DOHH2 (cell line): ENCODE data around the gene CLPTM1L.
A peak's percentile ranks its signal among the peaks of the same experiment; 100 is the strongest.

Experiments used
- H3F3A ChIP-seq: fragments of 200-600 bp; sonication (generic), shearing (Covaris generic); 2 replicates; pipeline ENCODE4 v1.6.0; 2016; ENCODE audit warnings: antibody characterized with exemption, mild to moderate bottlenecking; ENCODE audit not compliant: control insufficient read depth, insufficient read depth
- H3K27ac ChIP-seq: fragments of 200-600 bp; sonication (generic); 2 replicates; pipeline ENCODE4 v1.5.1; 2014; ENCODE audit warnings: low read depth, mild to moderate bottlenecking, low read length, moderate library complexity
- H3K27me3 ChIP-seq: fragments of 200-600 bp; sonication (generic); 2 replicates; pipeline ENCODE4 v1.6.1; 2014; ENCODE audit warnings: mild to moderate bottlenecking, low read length, mixed read lengths; ENCODE audit not compliant: control insufficient read depth
- H3K36me3 ChIP-seq: fragments of 200-600 bp; sonication (generic); 2 replicates; pipeline ENCODE4 v1.6.1; 2014; ENCODE audit warnings: mild to moderate bottlenecking, low read length, moderate library complexity, mixed read lengths; ENCODE audit not compliant: control insufficient read depth
- H3K4me1 ChIP-seq: fragments of 200-600 bp; sonication (generic); 2 replicates; pipeline ENCODE4 v1.6.1; 2014; ENCODE audit warnings: mild to moderate bottlenecking, low read length, mixed read lengths; ENCODE audit not compliant: control insufficient read depth
- H3K4me2 ChIP-seq: fragments of 200-600 bp; sonication (generic); 2 replicates; pipeline ENCODE4 v1.6.0; 2014; ENCODE audit warnings: mild to moderate bottlenecking, low read length, moderate library complexity
- H3K4me3 ChIP-seq: fragments of 200-600 bp; sonication (generic); 2 replicates; pipeline ENCODE4 v1.5.1; 2014; ENCODE audit warnings: mild to moderate bottlenecking, low read length, mixed read lengths
- H3K79me2 ChIP-seq: fragments of 200-600 bp; sonication (generic); 2 replicates; pipeline ENCODE4 v1.6.1; 2014; ENCODE audit warnings: mild to moderate bottlenecking, low read length, mixed read lengths; ENCODE audit not compliant: control insufficient read depth
- H3K9me2 ChIP-seq: fragments of 200-600 bp; sonication (generic); replicated peaks from 2 replicates; pipeline ENCODE4 v1.6.1; 2014; ENCODE audit warnings: mild to moderate bottlenecking, low read length, mixed read lengths; ENCODE audit not compliant: control insufficient read depth
- H3K9me3 ChIP-seq: fragments of 200-600 bp; sonication (generic); 2 replicates; pipeline ENCODE4 v1.6.1; 2014; ENCODE audit warnings: antibody characterized with exemption, low read length, mixed read lengths; ENCODE audit not compliant: control insufficient read depth, insufficient read depth
- H4K20me1 ChIP-seq: fragments of 200-600 bp; sonication (generic); 2 replicates; pipeline ENCODE4 v1.6.0; 2014; ENCODE audit warnings: low read depth, mild to moderate bottlenecking, antibody characterized with exemption, low read length, moderate library complexity; ENCODE audit not compliant: control insufficient read depth, insufficient read depth
- EZH2phosphoT487 ChIP-seq: fragments of 200-600 bp; sonication (generic); IDR thresholded peaks from 2 replicates; pipeline ENCODE4 v1.6.1; 2017; ENCODE audit warnings: borderline replicate concordance, mild to moderate bottlenecking, antibody characterized with exemption, low read length, moderate library complexity, mixed read lengths
- TF ChIP-seq, protein P1 (sequence below): fragments of 200-600 bp; sonication (generic); IDR thresholded peaks from one replicate; pipeline ENCODE4 v1.5.1; 2014; ENCODE audit warnings: antibody characterized with exemption, mild to moderate bottlenecking, low read depth, low read length; ENCODE audit not compliant: poor library complexity, severe bottlenecking

The CLPTM1L gene

GRCh38 chr5:1314564-1314982, 30.3 kb downstream of the CLPTM1L start:
- H3F3A ChIP-seq, result peaks cover 67% of the 10 kb centered on the region
- peak overlapping the region; percentile 75 for H3K4me3 ChIP-seq
- peaks cover 77% of the 10 kb centered on the region for H3K36me3 ChIP-seq
- peak overlapping the region; percentile 92 for H3K4me2 ChIP-seq
- H3K27me3 ChIP-seq, result no peaks in the 10 kb centered on the region
- TF ChIP-seq, protein P1, sequence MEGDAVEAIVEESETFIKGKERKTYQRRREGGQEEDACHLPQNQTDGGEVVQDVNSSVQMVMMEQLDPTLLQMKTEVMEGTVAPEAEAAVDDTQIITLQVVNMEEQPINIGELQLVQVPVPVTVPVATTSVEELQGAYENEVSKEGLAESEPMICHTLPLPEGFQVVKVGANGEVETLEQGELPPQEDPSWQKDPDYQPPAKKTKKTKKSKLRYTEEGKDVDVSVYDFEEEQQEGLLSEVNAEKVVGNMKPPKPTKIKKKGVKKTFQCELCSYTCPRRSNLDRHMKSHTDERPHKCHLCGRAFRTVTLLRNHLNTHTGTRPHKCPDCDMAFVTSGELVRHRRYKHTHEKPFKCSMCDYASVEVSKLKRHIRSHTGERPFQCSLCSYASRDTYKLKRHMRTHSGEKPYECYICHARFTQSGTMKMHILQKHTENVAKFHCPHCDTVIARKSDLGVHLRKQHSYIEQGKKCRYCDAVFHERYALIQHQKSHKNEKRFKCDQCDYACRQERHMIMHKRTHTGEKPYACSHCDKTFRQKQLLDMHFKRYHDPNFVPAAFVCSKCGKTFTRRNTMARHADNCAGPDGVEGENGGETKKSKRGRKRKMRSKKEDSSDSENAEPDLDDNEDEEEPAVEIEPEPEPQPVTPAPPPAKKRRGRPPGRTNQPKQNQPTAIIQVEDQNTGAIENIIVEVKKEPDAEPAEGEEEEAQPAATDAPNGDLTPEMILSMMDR, result no peak
- H3K9me2 ChIP-seq, result no peaks in the 10 kb centered on the region
- peaks cover 16% of the 10 kb centered on the region for H3K79me2 ChIP-seq
- peak overlapping the region; percentile 97 for H3K27ac ChIP-seq
- H4K20me1 ChIP-seq, result no peaks in the 10 kb centered on the region
- H3K4me1 ChIP-seq, result peaks cover 99% of the 10 kb centered on the region
- peaks cover 19% of the 10 kb centered on the region for H3K9me3 ChIP-seq

DNA sequence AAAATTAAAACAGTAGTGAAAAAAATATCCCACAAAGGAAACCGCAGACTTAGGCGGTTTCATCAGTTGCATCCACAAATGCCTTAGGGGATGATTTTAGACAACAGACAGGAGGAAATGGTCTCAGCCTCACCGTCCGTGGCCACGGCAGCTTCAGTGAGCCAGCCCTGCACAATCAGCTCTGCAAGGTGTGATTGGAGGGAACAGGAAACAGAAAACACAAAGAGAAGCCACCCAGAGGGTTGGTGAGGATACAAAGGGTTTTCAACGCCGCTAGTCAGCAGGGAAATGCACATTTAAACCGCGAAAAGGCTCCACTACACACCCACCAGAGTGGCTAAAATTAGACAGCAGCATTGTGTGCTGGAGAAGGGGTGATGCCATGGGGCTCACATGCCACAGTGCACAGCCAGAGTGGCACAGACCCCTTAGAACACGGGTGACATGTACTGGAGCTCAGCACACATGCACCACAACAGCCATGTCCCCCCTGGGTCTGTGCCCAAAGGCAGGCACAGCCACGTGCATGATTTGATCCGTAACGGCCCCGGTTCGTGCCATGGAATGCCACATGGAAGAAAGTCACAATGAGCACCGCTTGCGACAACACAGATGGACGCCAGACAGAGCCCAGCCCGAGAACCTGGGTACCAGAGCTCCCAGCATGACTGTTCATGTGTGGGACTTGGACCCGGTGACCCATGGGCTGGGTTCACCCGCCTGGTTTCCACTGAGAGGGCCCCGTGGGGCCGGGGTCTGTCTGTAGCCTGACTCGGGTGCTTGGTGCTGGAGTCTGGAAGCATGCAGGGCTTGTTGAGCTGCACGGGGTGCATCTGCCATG, 31.7 kb downstream of the CLPTM1L start:
- Histone ChIP-seq H3K4me3 (peak overlapping the region; percentile 75), H3K9me2 (no peaks in the 10 kb centered on the region), H3K36me3 (peaks cover 63% of the 10 kb centered on the region), H3K27me3 (no peaks in the 10 kb centered on the region), H3K4me2 (peak overlapping the region; percentile 92), H3K27ac (peak overlapping the region; percentile 97), H3K79me2 (peaks cover 16% of the 10 kb centered on the region), H3K4me1 (peaks cover 99% of the 10 kb centered on the region), H3F3A (peaks cover 67% of the 10 kb centered on the region), H3K9me3 (peaks cover 19% of the 10 kb centered on the region), H4K20me1 (no peaks in the 10 kb centered on the region)
- TF ChIP-seq, protein P1, result peak; percentile 16
- TF ChIP-seq EZH2phosphoT487, result no peak

- no peaks in the 10 kb centered on the region for H4K20me1 ChIP-seq
- no peaks in the 10 kb centered on the region for H3K27me3 ChIP-seq
- peaks cover 16% of the 10 kb centered on the region for H3K79me2 ChIP-seq
- peak overlapping the region; percentile 92 for H3K4me2 ChIP-seq
- H3F3A ChIP-seq, result peaks cover 59% of the 10 kb centered on the region
- no peak for TF ChIP-seq EZH2phosphoT487
- TF ChIP-seq, protein P1, result no peak
- no peaks in the 10 kb centered on the region for H3K9me2 ChIP-seq
- H3K27ac ChIP-seq, result peak overlapping the region; percentile 97
- H3K4me3 ChIP-seq, result peak overlapping the region; percentile 75
- H3K36me3 ChIP-seq, result peaks cover 53% of the 10 kb centered on the region
- H3K9me3 ChIP-seq, result peaks cover 19% of the 10 kb centered on the region
- H3K4me1 ChIP-seq, result peaks cover 92% of the 10 kb centered on the region
Measured at GRCh38 chr5:1312206-1312605, 32.7 kb downstream of the CLPTM1L start.
